Activated B cell treated with CpG ODN at 0.5 μM for 24 hours (primary cell): Measurements from ENCODE around the gene ATP11A. TPM values are rescaled to one million over a fixed set of nuclear protein-coding genes. Genes with fewer than 3 reads are reported as not detected.

Experiments used
- ATAC-seq: fragments of 200-7000 bp; cut with Tn5 transposase; one replicate; pipeline ENCODE4 v1.10.0; 2021; ENCODE audit warnings: low read depth, mild to moderate bottlenecking, moderate library complexity
- CTCF ChIA-PET: fragments of 350-600 bp; sonication (Branson Sonifier 250); formaldehyde crosslinking; loops from one replicate; lab custom pipeline; 2021; ENCODE audit warnings: antibody characterized with exemption; lab: Charles Lee
- POLR2A ChIA-PET: fragments of 350-600 bp; sonication (Branson Sonifier 250); formaldehyde crosslinking; loops from one replicate; lab custom pipeline; 2021; ENCODE audit warnings: antibody characterized with exemption; lab: Charles Lee
- DNase-seq: peaks from one replicate; pipeline ENCODE4 v3.0.0; 2022
- H3K27ac Mint-ChIP-seq: one replicate; pipeline ENCODE4 v1.8.0; 2020; ENCODE audit warnings: mixed read lengths
- H3K27me3 Mint-ChIP-seq: one replicate; pipeline ENCODE4 v1.8.0; 2021; ENCODE audit warnings: mixed read lengths
- H3K36me3 Mint-ChIP-seq: one replicate; pipeline ENCODE4 v1.8.0; 2021; ENCODE audit warnings: low read depth, mixed read lengths
- H3K4me1 Mint-ChIP-seq: one replicate; pipeline ENCODE4 v1.8.0; 2021; ENCODE audit warnings: mixed read lengths
- H3K4me3 Mint-ChIP-seq: one replicate; pipeline ENCODE4 v1.8.0; 2020; ENCODE audit warnings: mild to moderate bottlenecking, mixed read lengths
- H3K9me3 Mint-ChIP-seq: one replicate; pipeline ENCODE4 v1.8.0; 2020; ENCODE audit warnings: mixed read lengths
- intact Hi-C: fragments of 100-400 bp; cut with micrococcal nuclease; formaldehyde crosslinking; loops from one replicate; pipeline ENCODE4 v1.15.1; 2024
- total RNA-seq: library from RNA; stranded (reverse); gene quantifications from 2 replicates; pipeline ENCODE4 v1.2.3, GENCODE V29; 2022
- TF ChIP-seq, protein P1 (sequence below): fragments of 200-600 bp; IDR thresholded peaks from one replicate; pipeline ENCODE4 v1.8.0; 2022; ENCODE audit warnings: antibody characterized with exemption, mild to moderate bottlenecking

The ATP11A gene
- total RNA-seq, 1 donor from 2014 or later = 49.6 TPM

GRCh38 chr13:112744168-112745021 lies 54.6 kb downstream of the ATP11A start:
- ATAC-seq (no peak), DNase-seq (no peak)
- Mint-ChIP-seq H3K27ac (no peak overlapping the region), H3K36me3 (no peaks in the 10 kb centered on the region), H3K27me3 (no peaks in the 10 kb centered on the region), H3K9me3 (no peaks in the 10 kb centered on the region), H3K4me1 (no peaks in the 10 kb centered on the region), H3K4me3 (no peak overlapping the region)
- POLR2A ChIA-PET = no interaction called here
- TF ChIP-seq, protein P1, sequence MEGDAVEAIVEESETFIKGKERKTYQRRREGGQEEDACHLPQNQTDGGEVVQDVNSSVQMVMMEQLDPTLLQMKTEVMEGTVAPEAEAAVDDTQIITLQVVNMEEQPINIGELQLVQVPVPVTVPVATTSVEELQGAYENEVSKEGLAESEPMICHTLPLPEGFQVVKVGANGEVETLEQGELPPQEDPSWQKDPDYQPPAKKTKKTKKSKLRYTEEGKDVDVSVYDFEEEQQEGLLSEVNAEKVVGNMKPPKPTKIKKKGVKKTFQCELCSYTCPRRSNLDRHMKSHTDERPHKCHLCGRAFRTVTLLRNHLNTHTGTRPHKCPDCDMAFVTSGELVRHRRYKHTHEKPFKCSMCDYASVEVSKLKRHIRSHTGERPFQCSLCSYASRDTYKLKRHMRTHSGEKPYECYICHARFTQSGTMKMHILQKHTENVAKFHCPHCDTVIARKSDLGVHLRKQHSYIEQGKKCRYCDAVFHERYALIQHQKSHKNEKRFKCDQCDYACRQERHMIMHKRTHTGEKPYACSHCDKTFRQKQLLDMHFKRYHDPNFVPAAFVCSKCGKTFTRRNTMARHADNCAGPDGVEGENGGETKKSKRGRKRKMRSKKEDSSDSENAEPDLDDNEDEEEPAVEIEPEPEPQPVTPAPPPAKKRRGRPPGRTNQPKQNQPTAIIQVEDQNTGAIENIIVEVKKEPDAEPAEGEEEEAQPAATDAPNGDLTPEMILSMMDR = no peak
- CTCF ChIA-PET = no interaction called here
- intact Hi-C loops = no loop called here

- no peak overlapping the region for H3K27ac Mint-ChIP-seq
- no peaks in the 10 kb centered on the region for H3K4me1 Mint-ChIP-seq
- no peaks in the 10 kb centered on the region for H3K27me3 Mint-ChIP-seq
- intact Hi-C loops = no loop called here
- H3K9me3 Mint-ChIP-seq = no peaks in the 10 kb centered on the region
- ATAC-seq = no peak
- no peak overlapping the region for H3K4me3 Mint-ChIP-seq
- no peak for DNase-seq
- TF ChIP-seq, protein P1 = no peak
- no peaks in the 10 kb centered on the region for H3K36me3 Mint-ChIP-seq
- ChIA-PET CTCF (no interaction called here), POLR2A (no interaction called here)
These were observed 56.2 kb downstream of the ATP11A start for GRCh38 chr13:112746044-112746443.

GRCh38 chr13:112747256-112747655 lies 57.4 kb downstream of the ATP11A start:
- no peaks in the 10 kb centered on the region for H3K4me1 Mint-ChIP-seq
- ATAC-seq = no peak
- H3K27ac Mint-ChIP-seq = no peak overlapping the region
- ChIA-PET POLR2A (no interaction called here), CTCF (no interaction called here)
- H3K4me3 Mint-ChIP-seq = no peak overlapping the region
- no peaks in the 10 kb centered on the region for H3K27me3 Mint-ChIP-seq
- TF ChIP-seq, protein P1 = no peak
- no peaks in the 10 kb centered on the region for H3K36me3 Mint-ChIP-seq
- DNase-seq = no peak
- intact Hi-C loops = no loop called here
- no peaks in the 10 kb centered on the region for H3K9me3 Mint-ChIP-seq

- Mint-ChIP-seq H3K4me1 (peaks cover 3% of the 10 kb centered on the region), H3K27ac (no peak overlapping the region), H3K4me3 (no peak overlapping the region), H3K36me3 (no peaks in the 10 kb centered on the region), H3K9me3 (no peaks in the 10 kb centered on the region), H3K27me3 (no peaks in the 10 kb centered on the region)
- POLR2A ChIA-PET = no interaction called here
- TF ChIP-seq, protein P1 = no peak
- CTCF ChIA-PET = no interaction called here
- ATAC-seq (no peak), DNase-seq (no peak)
- intact Hi-C loops = no loop called here
These were observed 59.3 kb downstream of the ATP11A start for GRCh38 chr13:112748947-112749735.

DNA sequence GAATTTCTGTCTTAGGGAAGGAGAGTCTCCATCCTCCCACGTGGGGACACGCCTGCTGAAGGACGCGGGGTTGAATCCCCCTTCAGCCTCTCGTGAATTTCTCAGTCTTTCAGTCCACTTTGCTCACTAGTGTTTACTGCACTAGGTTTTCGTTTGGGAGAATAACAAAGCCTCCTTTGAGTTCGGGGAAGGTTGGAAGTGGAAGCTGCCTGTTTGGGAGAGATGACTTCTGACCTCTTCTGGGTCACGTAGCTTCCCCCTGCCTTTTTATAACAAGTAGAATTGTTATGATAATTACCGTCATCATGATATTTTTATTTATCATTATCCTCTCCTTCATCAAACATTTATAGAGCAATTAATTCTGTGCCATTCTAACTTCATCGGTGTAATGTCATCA lies 60.7 kb downstream of the ATP11A start:
- Mint-ChIP-seq H3K36me3 (no peaks in the 10 kb centered on the region), H3K9me3 (no peaks in the 10 kb centered on the region), H3K27me3 (no peaks in the 10 kb centered on the region), H3K4me3 (no peak overlapping the region), H3K27ac (no peak overlapping the region), H3K4me1 (peaks cover 3% of the 10 kb centered on the region)
- TF ChIP-seq, protein P1 = no peak
- DNase-seq = no peak
- ChIA-PET CTCF (no interaction called here), POLR2A (no interaction called here)
- ATAC-seq = no peak
- intact Hi-C loops = no loop called here
